ENCODE results near the gene MXD4. TPM values are rescaled to one million over a fixed set of nuclear protein-coding genes. Genes with fewer than 3 reads are reported as not detected.

MXD4 gene
- total and polyA plus RNA-seq, 2 experiments from 2014 or later: 6.9 to 19.9 TPM

GRCh38 chr4:2285613-2286381 lies 23.9 kb upstream of the MXD4 start (continued):
- TF ChIP-seq, protein P1, sequence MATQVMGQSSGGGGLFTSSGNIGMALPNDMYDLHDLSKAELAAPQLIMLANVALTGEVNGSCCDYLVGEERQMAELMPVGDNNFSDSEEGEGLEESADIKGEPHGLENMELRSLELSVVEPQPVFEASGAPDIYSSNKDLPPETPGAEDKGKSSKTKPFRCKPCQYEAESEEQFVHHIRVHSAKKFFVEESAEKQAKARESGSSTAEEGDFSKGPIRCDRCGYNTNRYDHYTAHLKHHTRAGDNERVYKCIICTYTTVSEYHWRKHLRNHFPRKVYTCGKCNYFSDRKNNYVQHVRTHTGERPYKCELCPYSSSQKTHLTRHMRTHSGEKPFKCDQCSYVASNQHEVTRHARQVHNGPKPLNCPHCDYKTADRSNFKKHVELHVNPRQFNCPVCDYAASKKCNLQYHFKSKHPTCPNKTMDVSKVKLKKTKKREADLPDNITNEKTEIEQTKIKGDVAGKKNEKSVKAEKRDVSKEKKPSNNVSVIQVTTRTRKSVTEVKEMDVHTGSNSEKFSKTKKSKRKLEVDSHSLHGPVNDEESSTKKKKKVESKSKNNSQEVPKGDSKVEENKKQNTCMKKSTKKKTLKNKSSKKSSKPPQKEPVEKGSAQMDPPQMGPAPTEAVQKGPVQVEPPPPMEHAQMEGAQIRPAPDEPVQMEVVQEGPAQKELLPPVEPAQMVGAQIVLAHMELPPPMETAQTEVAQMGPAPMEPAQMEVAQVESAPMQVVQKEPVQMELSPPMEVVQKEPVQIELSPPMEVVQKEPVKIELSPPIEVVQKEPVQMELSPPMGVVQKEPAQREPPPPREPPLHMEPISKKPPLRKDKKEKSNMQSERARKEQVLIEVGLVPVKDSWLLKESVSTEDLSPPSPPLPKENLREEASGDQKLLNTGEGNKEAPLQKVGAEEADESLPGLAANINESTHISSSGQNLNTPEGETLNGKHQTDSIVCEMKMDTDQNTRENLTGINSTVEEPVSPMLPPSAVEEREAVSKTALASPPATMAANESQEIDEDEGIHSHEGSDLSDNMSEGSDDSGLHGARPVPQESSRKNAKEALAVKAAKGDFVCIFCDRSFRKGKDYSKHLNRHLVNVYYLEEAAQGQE (IDR thresholded peaks at IDR 0.05; ENCODE audit: unreplicated experiment): no peak
- TF ChIP-seq ZNF114 (CRISPR knock-in tag; IDR thresholded peaks at IDR 0.05) (no peak), ZNF331 (CRISPR knock-in tag; IDR thresholded peaks at IDR 0.05; ENCODE audit: low read depth) (no peak), POLR2AphosphoS5 (IDR thresholded peaks at IDR 0.05; ENCODE audit: low read depth) (no peak), CTCF (conservative IDR thresholded peaks at IDR 0.05; ENCODE audit: low read depth in 2 of 2) (no peak), EZH2phosphoT487 (IDR thresholded peaks at IDR 0.05; ENCODE audit: unreplicated experiment) (no peak), NANOG (IDR thresholded peaks at IDR 0.05; ENCODE audit: borderline replicate concordance) (no peak), ETS1 (IDR thresholded peaks at IDR 0.05) (no peak), CREB1 (CRISPR knock-in tag; IDR thresholded peaks at IDR 0.05; ENCODE audit: low read depth) (no peak)

DNA sequence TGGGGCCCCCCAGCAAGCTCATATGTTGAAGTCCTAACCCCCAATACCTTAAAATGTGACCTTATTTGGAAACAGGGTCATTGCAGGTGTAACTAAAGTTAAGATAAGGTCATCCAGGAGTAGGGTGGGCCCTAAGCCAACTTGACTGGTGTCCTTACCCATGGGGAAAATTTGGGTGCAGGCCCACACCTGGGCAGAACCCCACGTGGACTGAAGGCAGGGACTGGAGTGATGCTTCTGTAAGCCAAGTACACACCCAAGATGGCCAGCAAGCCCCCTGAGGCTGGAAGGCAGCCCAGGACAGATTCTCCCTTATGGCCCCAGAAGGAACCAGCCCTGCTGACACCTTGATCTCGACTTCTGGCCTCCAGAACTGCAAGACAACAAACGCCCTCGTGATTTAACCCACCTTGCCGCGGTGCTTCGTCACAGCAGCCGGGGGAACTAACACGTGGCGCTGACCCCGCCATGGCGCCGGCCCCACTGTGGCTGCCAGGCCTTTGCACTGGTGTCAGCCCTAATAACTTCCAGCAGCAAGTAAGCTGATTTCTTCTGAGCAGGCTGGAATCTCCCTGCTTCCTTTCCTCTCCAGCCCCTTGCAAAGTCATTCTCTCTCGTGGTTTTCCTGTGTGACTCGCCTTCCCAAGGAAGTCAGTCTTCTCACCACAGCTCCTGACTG lies 23.2 kb upstream of the MXD4 start:
- DNase-seq (ENCODE audit: low spot score) (no peak), ATAC-seq (no peak)
- Mint-ChIP-seq H3K27me3 (ENCODE audit: insufficient read depth, low read depth, poor library complexity) (peaks cover 15% of the 10 kb centered on the region), H3K36me3 (ENCODE audit: low read depth) (no peaks in the 10 kb centered on the region; the same call in 2 of the 3 replicates), H3K4me1 (peaks cover 9% of the 10 kb centered on the region), H3K4me3 (no peak overlapping the region), H3K27ac (no peak overlapping the region), H3K9me3 (no peaks in the 10 kb centered on the region)
- H4K20me1 ChIP-seq (replicated peaks; ENCODE audit: insufficient read depth): no peaks in the 10 kb centered on the region
- H3K9me2 ChIP-seq (ENCODE audit: insufficient read depth): no peaks in the 10 kb centered on the region
- no peaks in the 10 kb centered on the region for H3F3A ChIP-seq (replicated peaks; ENCODE audit: low read depth)
- H3K79me2 ChIP-seq (replicated peaks; ENCODE audit: insufficient read depth): no peaks in the 10 kb centered on the region
- H3K36me3 ChIP-seq (ENCODE audit: insufficient read depth): no peaks in the 10 kb centered on the region
- H3K27me3 ChIP-seq (ENCODE audit: insufficient read depth): no peaks in the 10 kb centered on the region
- no peaks in the 10 kb centered on the region for H3K4me1 ChIP-seq (ENCODE audit: insufficient read depth)
- no peak overlapping the region for H3K4me3 ChIP-seq
- H2AFZ ChIP-seq: no peak overlapping the region
- TF ChIP-seq NANOG (IDR thresholded peaks at IDR 0.05; ENCODE audit: borderline replicate concordance) (no peak), ZNF114 (CRISPR knock-in tag; IDR thresholded peaks at IDR 0.05) (no peak), CTCF (conservative IDR thresholded peaks at IDR 0.05; ENCODE audit: low read depth in 2 of 2) (no peak)
- no peak overlapping the region for H3K4me2 ChIP-seq
- H3K27ac ChIP-seq (ENCODE audit: low read depth): no peak overlapping the region
